Stimulated activated naive CD8-positive, alpha-beta T cell treated with anti-CD3 and anti-CD28 coated beads, Interleukin-15, Interleukin-2, amounts not matched to agents 100 ng/mL and 50 ng/mL, for 24 hours (primary cell): Measurements from ENCODE around the gene CUX1.
"Not testable (repeated sequence)": the region's sequence is repeated elsewhere in the genome, so short reads cannot be mapped to it uniquely, and the experiment has no call there.

Experiments used
- H3K27ac Mint-ChIP-seq: one replicate; pipeline ENCODE4 v1.8.0; 2021; ENCODE audit warnings: mild to moderate bottlenecking, mixed read lengths
- H3K27me3 Mint-ChIP-seq: one replicate; pipeline ENCODE4 v1.8.0; 2021; ENCODE audit warnings: mixed read lengths
- H3K36me3 Mint-ChIP-seq: one replicate; pipeline ENCODE4 v1.8.0; 2021; ENCODE audit warnings: low read depth, mixed read lengths
- H3K4me1 Mint-ChIP-seq: one replicate; pipeline ENCODE4 v1.8.0; 2021; ENCODE audit warnings: low read depth, mixed read lengths
- H3K4me3 Mint-ChIP-seq: one replicate; pipeline ENCODE4 v1.8.0; 2021; ENCODE audit warnings: mild to moderate bottlenecking, mixed read lengths
- H3K9me3 Mint-ChIP-seq: one replicate; pipeline ENCODE4 v1.8.0; 2021; ENCODE audit warnings: mixed read lengths

CUX1 gene

GRCh38 chr7:102220229-102220850 lies 402.9 kb downstream of the CUX1 start:
- Mint-ChIP-seq H3K36me3 (peaks cover 3% of the 10 kb centered on the region), H3K4me3 (no peak overlapping the region), H3K9me3 (no peaks in the 10 kb centered on the region), H3K27me3 (no peaks in the 10 kb centered on the region), H3K27ac (no peak overlapping the region), H3K4me1 (no peaks in the 10 kb centered on the region)

- H3K36me3 Mint-ChIP-seq, result no peaks in the 10 kb centered on the region
- H3K4me1 Mint-ChIP-seq, result no peaks in the 10 kb centered on the region
- no peak overlapping the region for H3K27ac Mint-ChIP-seq
- no peaks in the 10 kb centered on the region for H3K27me3 Mint-ChIP-seq
- H3K4me3 Mint-ChIP-seq, result no peak overlapping the region
- H3K9me3 Mint-ChIP-seq, result no peaks in the 10 kb centered on the region
These were observed 403.8 kb downstream of the CUX1 start for GRCh38 chr7:102220960-102221800.

GRCh38 chr7:102221961-102222360 lies 404.5 kb downstream of the CUX1 start:
- no peaks in the 10 kb centered on the region for H3K36me3 Mint-ChIP-seq
- H3K27me3 Mint-ChIP-seq, result no peaks in the 10 kb centered on the region
- H3K27ac Mint-ChIP-seq, result no peak overlapping the region

GRCh38 chr7:102222445-102222844 lies 405.0 kb downstream of the CUX1 start:
- no peaks in the 10 kb centered on the region for H3K27me3 Mint-ChIP-seq
- H3K9me3 Mint-ChIP-seq, result no peaks in the 10 kb centered on the region
- no peak overlapping the region for H3K4me3 Mint-ChIP-seq
- H3K36me3 Mint-ChIP-seq, result no peaks in the 10 kb centered on the region
- no peaks in the 10 kb centered on the region for H3K4me1 Mint-ChIP-seq
- H3K27ac Mint-ChIP-seq, result no peak overlapping the region

More at GRCh38 chr7:102221961-102222360, 404.5 kb downstream of the CUX1 start:
- Mint-ChIP-seq H3K9me3 (no peaks in the 10 kb centered on the region), H3K4me1 (no peaks in the 10 kb centered on the region), H3K4me3 (no peak overlapping the region)

GRCh38 chr7:102223184-102223583 lies 405.8 kb downstream of the CUX1 start:
- Mint-ChIP-seq H3K4me3 (no peak overlapping the region), H3K27ac (no peak overlapping the region), H3K9me3 (no peaks in the 10 kb centered on the region), H3K4me1 (no peaks in the 10 kb centered on the region), H3K36me3 (no peaks in the 10 kb centered on the region), H3K27me3 (no peaks in the 10 kb centered on the region)

GRCh38 chr7:102225025-102225424 lies 407.6 kb downstream of the CUX1 start:
- Mint-ChIP-seq H3K36me3 (no peaks in the 10 kb centered on the region), H3K4me1 (no peaks in the 10 kb centered on the region), H3K4me3 (no peak overlapping the region)

GRCh38 chr7:102227371-102227770 lies 409.9 kb downstream of the CUX1 start:
- no peaks in the 10 kb centered on the region for H3K27me3 Mint-ChIP-seq
- no peak overlapping the region for H3K4me3 Mint-ChIP-seq
- no peaks in the 10 kb centered on the region for H3K4me1 Mint-ChIP-seq
- H3K27ac Mint-ChIP-seq, result no peak overlapping the region
- no peaks in the 10 kb centered on the region for H3K9me3 Mint-ChIP-seq
- no peaks in the 10 kb centered on the region for H3K36me3 Mint-ChIP-seq

More at GRCh38 chr7:102225025-102225424, 407.6 kb downstream of the CUX1 start:
- no peaks in the 10 kb centered on the region for H3K27me3 Mint-ChIP-seq
- H3K9me3 Mint-ChIP-seq, result no peaks in the 10 kb centered on the region
- H3K27ac Mint-ChIP-seq, result no peak overlapping the region

- H3K4me3 Mint-ChIP-seq, result no peak overlapping the region
- no peaks in the 10 kb centered on the region for H3K4me1 Mint-ChIP-seq
- H3K27ac Mint-ChIP-seq, result no peak overlapping the region
- no peaks in the 10 kb centered on the region for H3K27me3 Mint-ChIP-seq
- H3K36me3 Mint-ChIP-seq, result peaks cover 2% of the 10 kb centered on the region
- H3K9me3 Mint-ChIP-seq, result no peaks in the 10 kb centered on the region
These were observed 411.5 kb downstream of the CUX1 start for GRCh38 chr7:102228935-102229334.

GRCh38 chr7:102230162-102230561 lies 412.7 kb downstream of the CUX1 start:
- not testable (repeated sequence) for H3K36me3 Mint-ChIP-seq, H3K27me3 Mint-ChIP-seq

GRCh38 chr7:102230593-102230992 lies 413.2 kb downstream of the CUX1 start:
- Mint-ChIP-seq H3K4me3 (no peak overlapping the region), H3K4me1 (no peaks in the 10 kb centered on the region), H3K27me3 (no peaks in the 10 kb centered on the region), H3K27ac (no peak overlapping the region), H3K9me3 (no peaks in the 10 kb centered on the region), H3K36me3 (peaks cover 6% of the 10 kb centered on the region)

More at GRCh38 chr7:102230162-102230561, 412.7 kb downstream of the CUX1 start:
- not testable (repeated sequence) for H3K4me1 Mint-ChIP-seq, H3K9me3 Mint-ChIP-seq, H3K27ac Mint-ChIP-seq, H3K4me3 Mint-ChIP-seq

GRCh38 chr7:102232611-102233286 lies 415.3 kb downstream of the CUX1 start:
- Mint-ChIP-seq H3K36me3 (peaks cover 6% of the 10 kb centered on the region), H3K4me1 (no peaks in the 10 kb centered on the region), H3K27ac (no peak overlapping the region), H3K4me3 (no peak overlapping the region), H3K27me3 (no peaks in the 10 kb centered on the region), H3K9me3 (no peaks in the 10 kb centered on the region)

- H3K27me3 Mint-ChIP-seq, result no peaks in the 10 kb centered on the region
- no peak overlapping the region for H3K4me3 Mint-ChIP-seq
- H3K27ac Mint-ChIP-seq, result no peak overlapping the region
- H3K36me3 Mint-ChIP-seq, result peaks cover 6% of the 10 kb centered on the region
- H3K4me1 Mint-ChIP-seq, result no peaks in the 10 kb centered on the region
- H3K9me3 Mint-ChIP-seq, result no peaks in the 10 kb centered on the region
These were observed 416.7 kb downstream of the CUX1 start for GRCh38 chr7:102234131-102234530.

- Mint-ChIP-seq H3K4me1 (no peaks in the 10 kb centered on the region), H3K36me3 (peaks cover 6% of the 10 kb centered on the region), H3K9me3 (no peaks in the 10 kb centered on the region), H3K4me3 (no peak overlapping the region), H3K27ac (no peak overlapping the region), H3K27me3 (no peaks in the 10 kb centered on the region)
These were observed 417.6 kb downstream of the CUX1 start for GRCh38 chr7:102234801-102235550.

GRCh38 chr7:102236102-102236501 lies 418.7 kb downstream of the CUX1 start:
- H3K36me3 Mint-ChIP-seq, result peaks cover 6% of the 10 kb centered on the region
- no peaks in the 10 kb centered on the region for H3K4me1 Mint-ChIP-seq
- H3K27me3 Mint-ChIP-seq, result no peaks in the 10 kb centered on the region

More at GRCh38 chr7:102236102-102236501, 418.7 kb downstream of the CUX1 start:
- Mint-ChIP-seq H3K9me3 (no peaks in the 10 kb centered on the region), H3K4me3 (no peak overlapping the region), H3K27ac (no peak overlapping the region)
